ENCODE measurements around the gene L3MBTL2.
"Not testable (repeated sequence)": the region's sequence is repeated elsewhere in the genome, so short reads cannot be mapped to it uniquely, and the experiment has no call there.

Gene L3MBTL2

GRCh38 chr22:41204992-41205900 is at the start of gene L3MBTL2:
Gene L3MBTL2, plus strand, starts transcription at chr22:41205312. Its CDS starts 51 bp downstream, at chr22:41205363.
- H3K9ac ChIP-seq (ENCODE audit: low read length) = peak within 1 kb of the TSS; percentile 95
- no peaks in the 10 kb centered on the region for H3K4me1 ChIP-seq (ENCODE audit: control insufficient read depth, insufficient read depth, low read length)
- H3K36me3 ChIP-seq (ENCODE audit: control insufficient read depth, insufficient read depth, low read length) = peaks cover 10% of the 10 kb centered on the region
- H3K4me3 ChIP-seq (ENCODE audit: low read depth, low read length) = peak within 1 kb of the TSS; percentile 87
- H3K27ac ChIP-seq (ENCODE audit: low read depth, low read length) = peak within 1 kb of the TSS; percentile 59
- peaks cover 10% of the 10 kb centered on the region; the same call in 1 of the 2 replicates for H3K27me3 ChIP-seq (ENCODE audit: control insufficient read depth, insufficient read depth, low read length)
- H3K9me3 ChIP-seq (ENCODE audit: control insufficient read depth, insufficient read depth, low read depth, low read length) = no peaks in the 10 kb centered on the region

DNA sequence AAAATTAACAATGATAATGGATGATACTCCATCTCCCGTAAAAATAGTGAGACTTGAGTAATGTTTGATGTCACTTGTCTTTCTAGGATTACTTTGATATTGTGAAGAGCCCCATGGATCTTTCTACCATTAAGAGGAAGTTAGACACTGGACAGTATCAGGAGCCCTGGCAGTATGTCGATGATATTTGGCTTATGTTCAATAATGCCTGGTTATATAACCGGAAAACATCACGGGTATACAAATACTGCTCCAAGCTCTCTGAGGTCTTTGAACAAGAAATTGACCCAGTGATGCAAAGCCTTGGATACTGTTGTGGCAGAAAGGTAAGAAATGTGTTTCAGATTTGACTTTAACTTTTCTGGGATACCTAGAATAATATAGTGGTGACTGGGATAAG is 48.0 kb upstream of the L3MBTL2 start:
- H3K36me3 ChIP-seq (ENCODE audit: control insufficient read depth, insufficient read depth, low read length) = peaks cover 98% of the 10 kb centered on the region
- H3K9me3 ChIP-seq (ENCODE audit: control insufficient read depth, insufficient read depth, low read depth, low read length) = no peaks in the 10 kb centered on the region
- no peak overlapping the region for H3K4me3 ChIP-seq (ENCODE audit: low read depth, low read length)
- H3K27me3 ChIP-seq (ENCODE audit: control insufficient read depth, insufficient read depth, low read length) = no peaks in the 10 kb centered on the region
- H3K27ac ChIP-seq (ENCODE audit: low read depth, low read length) = no peak overlapping the region
- no peak overlapping the region for H3K9ac ChIP-seq (ENCODE audit: low read length)
- no peaks in the 10 kb centered on the region for H3K4me1 ChIP-seq (ENCODE audit: control insufficient read depth, insufficient read depth, low read length)

- Histone ChIP-seq H3K27ac (ENCODE audit: low read depth, low read length) (no peak overlapping the region), H3K9ac (ENCODE audit: low read length) (no peak overlapping the region), H3K4me3 (ENCODE audit: low read depth, low read length) (no peak overlapping the region), H3K36me3 (ENCODE audit: control insufficient read depth, insufficient read depth, low read length) (peaks cover 96% of the 10 kb centered on the region), H3K9me3 (ENCODE audit: control insufficient read depth, insufficient read depth, low read depth, low read length) (no peaks in the 10 kb centered on the region), H3K27me3 (ENCODE audit: control insufficient read depth, insufficient read depth, low read length) (no peaks in the 10 kb centered on the region), H3K4me1 (ENCODE audit: control insufficient read depth, insufficient read depth, low read length) (no peaks in the 10 kb centered on the region)
Observed at GRCh38 chr22:41169157-41169556, 36.0 kb upstream of the L3MBTL2 start.

DNA sequence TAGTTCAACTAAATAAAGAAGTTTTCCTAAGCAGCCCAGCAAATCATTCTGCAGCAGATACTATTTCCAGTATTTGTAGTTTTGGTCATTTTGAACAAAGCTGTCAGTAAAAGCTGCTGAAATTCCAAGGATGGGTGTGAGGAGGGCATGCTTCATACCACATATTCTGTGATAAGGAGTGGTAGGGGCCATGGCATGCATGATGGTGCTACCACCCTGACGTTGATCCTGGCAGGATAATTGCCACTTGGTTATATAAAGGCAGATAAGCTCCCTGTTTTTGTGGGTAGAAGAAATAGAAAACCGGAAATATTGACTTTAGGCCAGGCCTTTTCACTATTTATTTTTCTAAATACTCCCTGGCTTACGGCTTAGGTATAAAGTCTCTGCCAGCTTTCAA is 33.1 kb upstream of the L3MBTL2 start:
- Histone ChIP-seq H3K27me3 (ENCODE audit: control insufficient read depth, insufficient read depth, low read length) (no peaks in the 10 kb centered on the region), H3K36me3 (ENCODE audit: control insufficient read depth, insufficient read depth, low read length) (peaks cover 98% of the 10 kb centered on the region), H3K9me3 (ENCODE audit: control insufficient read depth, insufficient read depth, low read depth, low read length) (no peaks in the 10 kb centered on the region), H3K27ac (ENCODE audit: low read depth, low read length) (0 out of 2 replicates have a peak overlapping the region, but pooled peaks have one; percentile 15), H3K9ac (ENCODE audit: low read length) (no peak overlapping the region), H3K4me3 (ENCODE audit: low read depth, low read length) (no peak overlapping the region), H3K4me1 (ENCODE audit: control insufficient read depth, insufficient read depth, low read length) (no peaks in the 10 kb centered on the region)

- Histone ChIP-seq H3K27me3 (ENCODE audit: control insufficient read depth, insufficient read depth, low read length) (no peaks in the 10 kb centered on the region), H3K9ac (ENCODE audit: low read length) (no peak overlapping the region), H3K27ac (ENCODE audit: low read depth, low read length) (no peak overlapping the region), H3K9me3 (ENCODE audit: control insufficient read depth, insufficient read depth, low read depth, low read length) (no peaks in the 10 kb centered on the region), H3K4me3 (ENCODE audit: low read depth, low read length) (no peak overlapping the region), H3K4me1 (ENCODE audit: control insufficient read depth, insufficient read depth, low read length) (no peaks in the 10 kb centered on the region), H3K36me3 (ENCODE audit: control insufficient read depth, insufficient read depth, low read length) (peaks cover 96% of the 10 kb centered on the region)
Observed at GRCh38 chr22:41175546-41175945, 29.6 kb upstream of the L3MBTL2 start.

DNA sequence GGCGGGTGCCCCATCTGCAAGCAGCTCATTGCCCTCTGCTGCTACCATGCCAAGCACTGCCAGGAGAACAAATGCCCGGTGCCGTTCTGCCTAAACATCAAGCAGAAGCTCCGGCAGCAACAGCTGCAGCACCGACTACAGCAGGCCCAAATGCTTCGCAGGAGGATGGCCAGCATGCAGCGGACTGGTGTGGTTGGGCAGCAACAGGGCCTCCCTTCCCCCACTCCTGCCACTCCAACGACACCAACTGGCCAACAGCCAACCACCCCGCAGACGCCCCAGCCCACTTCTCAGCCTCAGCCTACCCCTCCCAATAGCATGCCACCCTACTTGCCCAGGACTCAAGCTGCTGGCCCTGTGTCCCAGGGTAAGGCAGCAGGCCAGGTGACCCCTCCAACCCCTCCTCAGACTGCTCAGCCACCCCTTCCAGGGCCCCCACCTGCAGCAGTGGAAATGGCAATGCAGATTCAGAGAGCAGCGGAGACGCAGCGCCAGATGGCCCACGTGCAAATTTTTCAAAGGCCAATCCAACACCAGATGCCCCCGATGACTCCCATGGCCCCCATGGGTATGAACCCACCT is 28.0 kb upstream of the L3MBTL2 start:
- Histone ChIP-seq H3K36me3 (ENCODE audit: control insufficient read depth, insufficient read depth, low read length) (peaks cover 82% of the 10 kb centered on the region), H3K27me3 (ENCODE audit: control insufficient read depth, insufficient read depth, low read length) (no peaks in the 10 kb centered on the region), H3K9ac (ENCODE audit: low read length) (no peak overlapping the region), H3K4me3 (ENCODE audit: low read depth, low read length) (no peak overlapping the region), H3K4me1 (ENCODE audit: control insufficient read depth, insufficient read depth, low read length) (peaks cover 8% of the 10 kb centered on the region), H3K9me3 (ENCODE audit: control insufficient read depth, insufficient read depth, low read depth, low read length) (no peaks in the 10 kb centered on the region), H3K27ac (ENCODE audit: low read depth, low read length) (no peak overlapping the region)

- no peak overlapping the region for H3K27ac ChIP-seq (ENCODE audit: low read depth, low read length)
Observed at GRCh38 chr22:41177622-41178424, 27.3 kb upstream of the L3MBTL2 start.

DNA sequence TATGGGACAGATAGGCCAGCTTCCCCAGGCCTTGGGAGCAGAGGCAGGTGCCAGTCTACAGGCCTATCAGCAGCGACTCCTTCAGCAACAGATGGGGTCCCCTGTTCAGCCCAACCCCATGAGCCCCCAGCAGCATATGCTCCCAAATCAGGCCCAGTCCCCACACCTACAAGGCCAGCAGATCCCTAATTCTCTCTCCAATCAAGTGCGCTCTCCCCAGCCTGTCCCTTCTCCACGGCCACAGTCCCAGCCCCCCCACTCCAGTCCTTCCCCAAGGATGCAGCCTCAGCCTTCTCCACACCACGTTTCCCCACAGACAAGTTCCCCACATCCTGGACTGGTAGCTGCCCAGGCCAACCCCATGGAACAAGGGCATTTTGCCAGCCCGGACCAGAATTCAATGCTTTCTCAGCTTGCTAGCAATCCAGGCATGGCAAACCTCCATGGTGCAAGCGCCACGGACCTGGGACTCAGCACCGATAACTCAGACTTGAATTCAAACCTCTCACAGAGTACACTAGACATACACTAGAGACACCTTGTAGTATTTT is 26.6 kb upstream of the L3MBTL2 start:
- Histone ChIP-seq H3K27me3 (ENCODE audit: control insufficient read depth, insufficient read depth, low read length) (no peaks in the 10 kb centered on the region), H3K4me3 (ENCODE audit: low read depth, low read length) (no peak overlapping the region), H3K36me3 (ENCODE audit: control insufficient read depth, insufficient read depth, low read length) (peaks cover 69% of the 10 kb centered on the region), H3K27ac (ENCODE audit: low read depth, low read length) (no peak overlapping the region), H3K4me1 (ENCODE audit: control insufficient read depth, insufficient read depth, low read length) (peaks cover 8% of the 10 kb centered on the region), H3K9me3 (ENCODE audit: control insufficient read depth, insufficient read depth, low read depth, low read length) (no peaks in the 10 kb centered on the region), H3K9ac (ENCODE audit: low read length) (no peak overlapping the region)

More at GRCh38 chr22:41177622-41178424, 27.3 kb upstream of the L3MBTL2 start:
- peaks cover 75% of the 10 kb centered on the region for H3K36me3 ChIP-seq (ENCODE audit: control insufficient read depth, insufficient read depth, low read length)
- no peaks in the 10 kb centered on the region for H3K9me3 ChIP-seq (ENCODE audit: control insufficient read depth, insufficient read depth, low read depth, low read length)
- no peaks in the 10 kb centered on the region for H3K27me3 ChIP-seq (ENCODE audit: control insufficient read depth, insufficient read depth, low read length)
- peaks cover 8% of the 10 kb centered on the region for H3K4me1 ChIP-seq (ENCODE audit: control insufficient read depth, insufficient read depth, low read length)
- no peak overlapping the region for H3K4me3 ChIP-seq (ENCODE audit: low read depth, low read length)
- no peak overlapping the region for H3K9ac ChIP-seq (ENCODE audit: low read length)

GRCh38 chr22:41180362-41180761 is 24.8 kb upstream of the L3MBTL2 start:
- H3K9me3 ChIP-seq (ENCODE audit: control insufficient read depth, insufficient read depth, low read depth, low read length); H3K27me3 ChIP-seq (ENCODE audit: control insufficient read depth, insufficient read depth, low read length); H3K4me3 ChIP-seq (ENCODE audit: low read depth, low read length); H3K9ac ChIP-seq (ENCODE audit: low read length); H3K27ac ChIP-seq (ENCODE audit: low read depth, low read length): not testable (repeated sequence)
- Histone ChIP-seq H3K4me1 (ENCODE audit: control insufficient read depth, insufficient read depth, low read length) (peaks cover 17% of the 10 kb centered on the region), H3K36me3 (ENCODE audit: control insufficient read depth, insufficient read depth, low read length) (peaks cover 50% of the 10 kb centered on the region)

DNA sequence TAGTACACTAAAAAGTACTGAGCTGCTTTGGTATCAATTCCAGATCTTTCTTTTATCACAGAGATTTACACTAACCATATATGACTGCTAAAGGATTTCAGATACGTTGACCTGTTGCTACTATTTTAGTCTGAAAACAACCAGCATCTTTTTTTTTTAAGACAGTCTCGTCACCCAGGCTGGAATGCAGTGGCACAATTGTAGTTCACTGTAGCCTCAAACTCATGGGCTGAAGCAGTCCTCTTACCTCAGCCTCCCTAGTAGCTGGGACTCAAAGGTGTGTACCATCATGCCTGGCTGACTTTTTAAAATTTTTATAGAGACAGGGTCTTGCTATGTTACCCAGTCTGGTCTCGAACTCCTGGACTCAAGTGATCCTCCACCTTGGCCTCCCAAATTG is 24.2 kb upstream of the L3MBTL2 start:
- no peaks in the 10 kb centered on the region for H3K27me3 ChIP-seq (ENCODE audit: control insufficient read depth, insufficient read depth, low read length)
- H3K27ac ChIP-seq (ENCODE audit: low read depth, low read length) = no peak overlapping the region
- no peak overlapping the region for H3K9ac ChIP-seq (ENCODE audit: low read length)

More for the DNA sequence above, 24.2 kb upstream of the L3MBTL2 start:
- peaks cover 44% of the 10 kb centered on the region for H3K36me3 ChIP-seq (ENCODE audit: control insufficient read depth, insufficient read depth, low read length)
- H3K4me1 ChIP-seq (ENCODE audit: control insufficient read depth, insufficient read depth, low read length) = peaks cover 17% of the 10 kb centered on the region
- H3K9me3 ChIP-seq (ENCODE audit: control insufficient read depth, insufficient read depth, low read depth, low read length) = no peaks in the 10 kb centered on the region
- H3K4me3 ChIP-seq (ENCODE audit: low read depth, low read length) = no peak overlapping the region

All from HUES6 (cell line).